ENCODE data around the gene NACC1.

- TF ChIP-seq POLR2A (IDR thresholded peaks at IDR 0.05) (no peak), CTCF (IDR thresholded peaks at IDR 0.05) (no peak)
These were observed 53.1 kb downstream of the NACC1 start for GRCh38 chr19:13171146-13171545.

Measured in stomach (tissue), 4 donors.